Esophagus (tissue), 2 donors: Measurements from ENCODE around the gene FRAS1. TPM values are rescaled to one million over a fixed set of nuclear protein-coding genes. Genes with fewer than 3 reads are reported as not detected.
"Not testable (repeated sequence)": the region's sequence is repeated elsewhere in the genome, so short reads cannot be mapped to it uniquely, and the experiment has no call there.

Experiments
- H3K27ac ChIP-seq, 2 donors: one replicate each; pipeline ENCODE4 v1.5.1; 2013; ENCODE audit warnings: low read depth in 2 of 2, mild to moderate bottlenecking in 2 of 2, inconsistent platforms in 1 of 2, low read length in 1 of 2, moderate library complexity in 1 of 2
- H3K27me3 ChIP-seq, 2 donors: one replicate each; pipeline ENCODE4 v1.6.1; 2013; ENCODE audit warnings: low read length in 2 of 2, control low read depth in 1 of 2, mild to moderate bottlenecking in 1 of 2; ENCODE audit not compliant: insufficient read depth in 2 of 2, control insufficient read depth in 1 of 2
- H3K36me3 ChIP-seq, 2 donors: one replicate each; pipeline ENCODE4 v1.6.1; 2013; ENCODE audit warnings: low read length in 1 of 2; ENCODE audit not compliant: control insufficient read depth in 2 of 2, insufficient read depth in 2 of 2
- H3K4me1 ChIP-seq, 2 donors: one replicate each; pipeline ENCODE4 v1.6.1; 2013; ENCODE audit warnings: low read length in 1 of 2; ENCODE audit not compliant: control insufficient read depth in 2 of 2, insufficient read depth in 2 of 2
- H3K4me3 ChIP-seq, 2 donors: one replicate each; pipeline ENCODE4 v1.5.1; 2013; ENCODE audit warnings: low read length in 2 of 2, mild to moderate bottlenecking in 2 of 2, low read depth in 1 of 2, moderate library complexity in 1 of 2
- H3K9me3 ChIP-seq, 2 donors: one replicate each; pipeline ENCODE4 v1.6.1; 2013; ENCODE audit warnings: mild to moderate bottlenecking in 2 of 2, low read depth in 1 of 2, low read length in 1 of 2, moderate library complexity in 1 of 2; ENCODE audit not compliant: control insufficient read depth in 2 of 2, insufficient read depth in 1 of 2
- WGBS, 2 donors: extraction: QIAGEN DNeasy Blood & Tissue Kit; methylation state at CpG; one replicate each; pipeline ENCODE4 v1.1.7; 2013; 5-methylcytosine and 5-hydroxymethylcytosine counted together
- polyA plus RNA-seq, 2 donors: library from polyadenylated mRNA; stranded (reverse); fragments of 200-250 nt; gene quantifications; one replicate each; pipeline ENCODE4 v1.2.3, GENCODE V29; 2013
- donor health status: healthy with polysubstance abuse.
- donor health status: Bipolar disorder and iron deficiency.

FRAS1 gene
- polyA plus RNA-seq, 2 donors = 0.60 to 1.6 TPM

DNA sequence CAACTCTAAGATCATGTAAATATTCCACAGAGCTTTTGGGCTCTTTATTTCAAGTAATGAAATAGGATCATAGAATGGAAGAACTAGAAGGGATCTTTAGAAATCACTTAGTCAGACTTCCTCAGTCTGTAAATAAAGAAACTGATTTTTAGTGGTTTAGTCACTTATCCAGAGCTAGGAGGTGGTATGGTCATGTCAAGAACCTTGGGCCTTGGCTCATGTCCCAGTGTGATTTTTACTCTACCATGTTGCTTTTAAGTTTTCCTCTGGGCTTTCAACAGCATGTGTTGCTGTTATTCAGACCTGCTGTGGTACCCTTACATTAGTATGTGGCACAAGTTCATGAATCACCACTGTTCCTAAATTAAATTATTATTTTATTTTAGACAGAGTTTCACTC is 184.9 kb downstream of the FRAS1 start:
- no peaks in the 10 kb centered on the region for H3K27me3 ChIP-seq
- H3K27ac ChIP-seq = no peak overlapping the region
- no peaks in the 10 kb centered on the region for H3K9me3 ChIP-seq
- H3K4me3 ChIP-seq = no peak overlapping the region
- no peaks in the 10 kb centered on the region for H3K36me3 ChIP-seq
- no peaks in the 10 kb centered on the region for H3K4me1 ChIP-seq

DNA sequence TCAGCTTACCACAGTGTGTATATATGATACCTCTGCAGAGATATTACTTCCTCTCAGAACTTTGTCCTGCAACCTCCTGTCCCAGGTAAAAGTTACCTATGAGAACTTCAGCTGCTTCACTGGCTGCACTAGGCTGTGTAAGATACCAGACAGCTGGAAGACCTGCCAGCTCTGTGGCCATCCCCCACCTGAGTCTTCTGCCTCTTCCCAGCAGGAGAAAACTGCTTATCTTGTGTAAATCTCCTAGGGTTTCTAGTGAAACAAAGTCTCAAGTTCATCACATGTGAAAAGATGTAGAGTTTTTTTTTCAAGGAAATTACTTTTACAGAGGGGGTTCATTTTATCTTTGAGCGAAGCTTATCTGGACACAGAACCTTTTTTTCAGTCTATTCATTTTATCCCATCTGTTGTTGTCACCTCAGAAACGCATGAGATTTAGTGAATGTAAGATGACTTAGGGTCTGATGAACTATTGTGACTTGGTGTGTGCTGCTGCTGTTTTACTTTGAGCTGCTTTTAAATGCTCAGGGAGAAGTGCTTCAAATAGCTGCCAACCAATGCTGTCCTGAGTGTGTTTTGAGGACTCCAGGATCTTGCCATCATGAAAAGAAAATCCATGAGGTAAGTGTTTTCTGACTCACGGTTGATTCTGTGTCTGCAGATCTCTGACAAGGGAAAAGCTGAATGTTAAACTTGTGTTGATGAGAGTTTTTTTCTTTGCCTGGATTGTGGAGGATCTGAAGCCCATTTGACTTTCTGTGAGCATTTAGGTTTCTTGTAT is 187.8 kb downstream of the FRAS1 start:
- Histone ChIP-seq H3K4me3 (no peak overlapping the region), H3K4me1 (no peaks in the 10 kb centered on the region), H3K27ac (no peak overlapping the region), H3K27me3 (no peaks in the 10 kb centered on the region), H3K36me3 (no peaks in the 10 kb centered on the region), H3K9me3 (no peaks in the 10 kb centered on the region)
- 69 to 72% methylated on average over 3 of the region's 3 CpGs for WGBS, 2 donors

DNA sequence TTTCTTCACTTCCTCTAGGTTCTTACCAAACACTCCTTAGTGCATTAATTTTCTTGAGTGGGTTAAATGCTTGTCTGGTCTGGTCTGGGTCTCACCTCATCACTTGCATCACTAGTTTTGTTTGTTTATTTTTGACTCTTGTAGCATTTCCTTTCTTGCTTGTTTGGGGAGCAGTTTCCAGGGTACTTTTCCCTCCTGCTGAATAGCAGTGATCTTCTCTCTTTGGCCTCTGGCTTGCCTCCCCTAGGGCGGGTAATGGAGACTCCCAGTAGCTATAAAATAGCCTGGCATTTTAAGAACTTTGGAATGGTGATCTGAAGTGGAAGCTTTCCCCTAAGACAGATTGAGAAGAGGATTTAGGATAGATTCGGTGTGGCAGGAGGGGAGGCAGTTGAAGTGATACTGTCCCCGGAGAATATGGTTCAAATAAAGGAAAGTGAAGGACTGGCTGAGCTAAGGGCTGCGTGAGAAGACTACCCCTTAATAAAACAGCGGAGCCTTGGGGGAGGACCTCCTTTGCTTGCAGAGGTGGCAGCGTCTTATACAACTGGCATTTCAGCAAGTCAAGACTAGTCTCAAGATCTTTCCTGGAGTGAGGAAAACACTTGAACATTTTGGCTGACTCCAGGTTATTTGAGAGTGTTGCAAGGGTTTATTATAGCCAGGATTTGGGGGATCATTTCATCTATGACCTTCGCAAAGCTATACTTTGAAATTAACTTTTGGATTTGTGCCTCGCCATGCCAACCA is 190.6 kb downstream of the FRAS1 start:
- no peaks in the 10 kb centered on the region for H3K36me3 ChIP-seq
- no peak overlapping the region for H3K4me3 ChIP-seq
- no peaks in the 10 kb centered on the region for H3K27me3 ChIP-seq
- no peaks in the 10 kb centered on the region for H3K4me1 ChIP-seq
- 64% methylated on average over 8 of the region's 8 CpGs for WGBS, 2 donors
- no peaks in the 10 kb centered on the region for H3K9me3 ChIP-seq
- no peak overlapping the region for H3K27ac ChIP-seq

DNA sequence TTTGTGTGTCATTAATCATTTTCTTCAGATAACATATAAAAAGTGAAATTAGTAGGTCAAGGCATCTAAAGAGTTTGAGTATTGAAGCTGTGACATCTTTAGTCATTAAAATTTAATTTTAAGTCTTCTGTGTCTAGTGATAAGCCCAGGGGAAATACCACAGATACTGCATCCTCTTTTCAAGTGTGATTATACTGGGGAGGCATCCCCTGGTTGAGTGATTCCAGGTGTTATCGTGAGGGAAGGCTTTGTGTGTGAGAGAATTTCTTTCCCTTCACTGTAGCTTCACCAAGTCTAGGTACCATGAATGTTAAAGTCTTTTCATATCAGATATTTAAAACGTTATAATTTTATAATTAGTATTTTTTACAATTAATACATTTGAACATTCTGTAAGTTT is 193.4 kb downstream of the FRAS1 start:
- no peaks in the 10 kb centered on the region for H3K4me1 ChIP-seq
- H3K36me3 ChIP-seq = no peaks in the 10 kb centered on the region
- no peaks in the 10 kb centered on the region for H3K9me3 ChIP-seq
- no peak overlapping the region for H3K4me3 ChIP-seq
- H3K27ac ChIP-seq = no peak overlapping the region
- WGBS, 2 donors = 79 to 80% methylated on average over 2 of the region's 2 CpGs
- H3K27me3 ChIP-seq = no peaks in the 10 kb centered on the region

DNA sequence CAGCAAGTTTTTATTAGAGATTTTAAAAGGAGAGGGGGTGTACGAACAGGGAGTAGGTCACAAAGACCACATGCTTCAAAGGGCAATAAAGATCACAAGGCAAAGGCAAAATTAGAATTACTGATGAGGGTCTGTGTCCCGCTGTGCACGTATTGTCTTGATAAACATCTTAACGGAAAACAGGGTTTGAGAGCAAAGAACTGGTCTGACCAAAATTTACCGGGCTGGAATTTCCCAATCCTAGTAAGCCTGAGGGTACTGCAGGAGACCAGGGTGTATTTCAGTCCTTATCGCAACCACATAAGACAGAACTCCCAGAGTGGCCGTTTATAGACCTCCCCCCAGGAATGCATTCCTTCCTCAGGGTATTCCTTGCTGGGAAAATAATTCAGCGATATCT is 195.7 kb downstream of the FRAS1 start:
- not testable (repeated sequence) for H3K36me3 ChIP-seq, H3K4me3 ChIP-seq, H3K4me1 ChIP-seq, H3K27me3 ChIP-seq, H3K27ac ChIP-seq, H3K9me3 ChIP-seq
- 90 to 91% methylated on average over 8 of the region's 8 CpGs for WGBS, 2 donors

DNA sequence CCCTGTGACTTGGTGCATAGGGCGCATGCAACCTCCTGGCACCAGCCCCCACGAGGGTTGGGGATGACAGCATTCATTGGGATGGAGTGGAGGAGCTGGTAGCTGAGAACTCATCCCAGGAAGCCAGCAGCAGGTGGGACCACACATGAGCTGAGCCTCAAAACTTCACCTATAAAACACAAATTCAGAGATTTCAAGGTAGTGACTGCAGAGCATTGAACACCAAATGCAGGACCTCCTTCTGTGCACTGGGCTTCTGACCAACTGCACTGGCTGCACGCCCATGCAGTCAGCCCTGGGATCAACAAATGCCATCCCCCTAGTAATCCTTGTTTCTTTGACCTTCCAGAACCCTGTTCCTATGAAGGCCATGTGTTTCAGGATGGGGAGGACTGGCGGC is 197.8 kb downstream of the FRAS1 start:
- WGBS, 2 donors = 62% methylated on average over 4 of the region's 4 CpGs
- no peaks in the 10 kb centered on the region for H3K4me1 ChIP-seq
- no peaks in the 10 kb centered on the region for H3K27me3 ChIP-seq

DNA sequence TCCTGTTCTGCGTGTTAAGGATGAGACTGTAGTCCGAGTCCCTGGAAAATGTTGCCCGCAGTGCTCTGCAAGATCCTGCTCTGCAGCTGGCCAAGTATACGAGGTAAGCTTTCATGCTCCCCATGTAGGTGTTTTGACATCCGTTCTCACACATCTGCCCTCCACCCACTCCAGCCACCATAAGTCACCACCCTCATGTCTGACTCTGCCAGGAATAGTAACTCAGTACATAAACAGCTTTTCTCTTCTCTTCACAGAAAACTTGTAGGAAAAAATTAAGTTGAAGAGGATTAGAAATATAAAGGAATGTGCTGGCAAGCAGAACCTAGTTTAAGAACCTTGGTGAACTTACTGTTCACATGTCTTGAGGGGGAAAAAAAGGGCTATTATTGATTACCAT is 207.9 kb downstream of the FRAS1 start:
- no peak overlapping the region for H3K27ac ChIP-seq
- WGBS, 2 donors = 43 to 49% methylated on average over 5 of the region's 5 CpGs
- no peaks in the 10 kb centered on the region for H3K4me1 ChIP-seq
- H3K4me3 ChIP-seq = no peak overlapping the region
- H3K27me3 ChIP-seq = no peaks in the 10 kb centered on the region
- no peaks in the 10 kb centered on the region for H3K36me3 ChIP-seq
- peaks cover 0 to 3% of the 10 kb centered on the region in 2 donors for H3K9me3 ChIP-seq

More for the DNA sequence above, 197.8 kb downstream of the FRAS1 start:
- Histone ChIP-seq H3K9me3 (no peaks in the 10 kb centered on the region), H3K36me3 (no peaks in the 10 kb centered on the region), H3K4me3 (no peak overlapping the region), H3K27ac (no peak overlapping the region)

DNA sequence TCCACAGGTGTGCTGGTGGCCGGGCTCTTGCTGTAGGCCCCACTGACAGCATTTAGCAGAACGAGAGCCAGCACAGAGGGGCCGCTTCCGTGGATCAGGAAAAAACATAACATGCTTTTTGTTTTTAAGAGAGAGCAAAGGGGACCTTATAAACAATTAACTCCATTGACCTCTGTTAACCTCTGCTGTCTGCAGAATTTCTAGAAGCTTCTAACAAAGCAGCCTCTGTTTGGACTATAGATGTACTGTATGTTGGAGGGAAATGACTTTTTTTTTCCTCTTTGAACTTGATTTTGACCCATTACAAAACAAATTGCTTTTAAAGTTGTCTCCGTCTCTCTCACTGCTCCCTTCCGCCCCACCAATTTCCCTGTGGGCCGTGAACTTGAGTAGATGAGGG is 210.7 kb downstream of the FRAS1 start:
- H3K4me3 ChIP-seq = no peak overlapping the region
- no peaks in the 10 kb centered on the region for H3K36me3 ChIP-seq
- H3K9me3 ChIP-seq = peaks cover 0 to 3% of the 10 kb centered on the region in 2 donors
- H3K27ac ChIP-seq = no peak overlapping the region
- no peaks in the 10 kb centered on the region for H3K4me1 ChIP-seq
- 74 to 76% methylated on average over 7 of the region's 7 CpGs for WGBS, 2 donors
- H3K27me3 ChIP-seq = no peaks in the 10 kb centered on the region

DNA sequence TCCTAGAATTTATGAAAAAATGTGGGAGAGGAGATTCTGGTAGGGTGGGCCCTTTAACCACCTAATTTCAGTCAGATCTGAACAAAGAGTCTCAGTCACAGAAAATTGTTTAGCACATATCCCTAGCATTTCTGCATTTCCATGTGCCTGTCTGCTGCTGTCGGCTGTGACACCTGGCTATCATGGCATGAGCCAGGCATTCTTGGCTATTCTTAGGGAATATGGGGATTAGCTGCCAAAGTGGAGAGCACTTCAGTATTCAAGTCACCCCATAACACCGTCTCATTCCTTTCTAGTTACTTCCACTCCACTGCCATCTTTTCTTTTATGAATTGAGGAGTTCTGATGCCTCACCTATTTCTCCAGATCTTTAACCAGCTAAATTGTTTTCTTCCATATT is 211.5 kb downstream of the FRAS1 start:
- Histone ChIP-seq H3K4me3 (no peak overlapping the region), H3K27me3 (no peaks in the 10 kb centered on the region), H3K36me3 (no peaks in the 10 kb centered on the region), H3K9me3 (peaks cover 0 to 3% of the 10 kb centered on the region in 2 donors), H3K27ac (no peak overlapping the region), H3K4me1 (no peaks in the 10 kb centered on the region)
- WGBS, 2 donors = 84 to 91% methylated on average over 2 of the region's 2 CpGs

DNA sequence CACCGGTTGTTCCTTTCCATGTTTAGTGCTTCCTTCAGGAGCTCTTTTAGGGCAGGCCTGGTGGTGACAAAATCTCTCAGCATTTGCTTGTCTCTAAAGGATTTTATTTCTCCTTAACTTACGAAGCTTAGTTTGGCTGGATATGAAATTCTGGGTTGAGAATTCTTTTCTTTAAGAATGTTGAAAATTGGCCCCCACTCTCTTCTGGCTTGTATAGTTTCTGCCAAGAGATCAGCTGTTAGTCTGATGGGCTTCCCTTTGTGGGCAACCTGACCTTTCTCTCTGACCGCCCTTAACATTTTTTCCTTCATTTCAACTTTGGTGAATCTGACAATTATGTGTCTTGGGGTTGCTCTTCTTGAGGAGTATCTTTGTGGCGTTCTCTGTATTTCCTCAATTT is 218.3 kb downstream of the FRAS1 start:
- H3K27me3 ChIP-seq, H3K4me1 ChIP-seq, H3K9me3 ChIP-seq, H3K36me3 ChIP-seq, H3K4me3 ChIP-seq, H3K27ac ChIP-seq: not testable (repeated sequence)
- 70 to 84% methylated on average over 4 of the region's 4 CpGs for WGBS, 2 donors
